Lower lobe of right lung (tissue), 2 donors: ENCODE results near the gene TRMT61A. TPM values are rescaled to one million over a fixed set of nuclear protein-coding genes. Genes with fewer than 3 reads are reported as not detected.

Source experiments
- ATAC-seq, 2 donors: fragments of 200-7000 bp; cut with Tn5 transposase; one replicate each; pipeline ENCODE4 v1.9.1; 2020 to 2022; ENCODE audit warnings: mild to moderate bottlenecking in 2 of 2, moderate library complexity in 2 of 2
- DNase-seq: peaks from one replicate; pipeline ENCODE4 v3.0.0-alpha.2; 2020
- H3K27ac ChIP-seq: fragments of 200-600 bp; one replicate; pipeline ENCODE4 v1.8.0; 2022
- H3K27me3 ChIP-seq: fragments of 200-600 bp; one replicate; pipeline ENCODE4 v1.8.0; 2022; ENCODE audit warnings: low read depth
- H3K36me3 ChIP-seq: fragments of 200-600 bp; one replicate; pipeline ENCODE4 v1.8.0; 2022; ENCODE audit warnings: mild to moderate bottlenecking
- H3K4me1 ChIP-seq: fragments of 200-600 bp; one replicate; pipeline ENCODE4 v1.8.0; 2022
- H3K4me3 ChIP-seq: fragments of 200-600 bp; one replicate; pipeline ENCODE4 v1.8.0; 2022; ENCODE audit warnings: mild to moderate bottlenecking
- H3K9me3 ChIP-seq: fragments of 200-600 bp; one replicate; pipeline ENCODE4 v1.8.0; 2022
- intact Hi-C: fragments of 100-400 bp; cut with DNase I; formaldehyde crosslinking; loops from one replicate; pipeline ENCODE4 v1.11.0; 2022
- total RNA-seq: library from RNA; stranded (reverse); fragmentation: NEBNext Ultra II Directional; extraction: Animal tissue kit (Norgen Biotek cat#: 25700); gene quantifications from one replicate; pipeline ENCODE4 v1.2.1, GENCODE V29; 2021
- TF ChIP-seq, protein P1 (sequence below): fragments of 200-600 bp; IDR thresholded peaks from one replicate; pipeline ENCODE4 v1.8.0; 2022; ENCODE audit warnings: antibody characterized with exemption, mild to moderate bottlenecking
- donor health status: DM: no; HTN: yes; CAD: no; lungs with severe emphysema.

The TRMT61A gene
- total RNA-seq, 1 donor from 2014 or later: 11.0 TPM

DNA sequence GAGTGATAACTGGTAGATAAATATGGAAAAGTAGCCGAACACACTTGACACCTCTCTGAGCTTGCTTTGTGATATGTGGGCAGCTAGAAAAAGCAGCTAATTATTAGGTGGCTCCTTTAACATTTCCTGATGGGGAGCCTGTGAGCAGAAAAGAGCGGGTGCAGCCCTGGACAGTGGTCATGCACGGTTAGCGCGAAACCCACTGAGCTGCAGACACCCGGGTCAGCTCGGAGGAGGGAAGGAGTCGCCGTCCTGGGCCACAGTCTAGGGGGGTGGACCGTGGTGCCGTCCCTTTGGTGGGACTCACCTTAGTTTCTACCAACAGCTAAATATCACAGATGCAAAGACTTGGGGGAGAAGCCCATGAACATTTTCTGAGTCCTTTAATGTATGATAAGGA lies 40.4 kb downstream of the TRMT61A start:
- Histone ChIP-seq H3K4me3 (no peak overlapping the region), H3K27me3 (no peaks in the 10 kb centered on the region), H3K4me1 (peaks cover 48% of the 10 kb centered on the region), H3K27ac (no peak overlapping the region), H3K36me3 (peaks cover 26% of the 10 kb centered on the region), H3K9me3 (no peaks in the 10 kb centered on the region)
- intact Hi-C loops: no loop called here
- no peak for ATAC-seq
- DNase-seq: no peak
- TF ChIP-seq, protein P1, sequence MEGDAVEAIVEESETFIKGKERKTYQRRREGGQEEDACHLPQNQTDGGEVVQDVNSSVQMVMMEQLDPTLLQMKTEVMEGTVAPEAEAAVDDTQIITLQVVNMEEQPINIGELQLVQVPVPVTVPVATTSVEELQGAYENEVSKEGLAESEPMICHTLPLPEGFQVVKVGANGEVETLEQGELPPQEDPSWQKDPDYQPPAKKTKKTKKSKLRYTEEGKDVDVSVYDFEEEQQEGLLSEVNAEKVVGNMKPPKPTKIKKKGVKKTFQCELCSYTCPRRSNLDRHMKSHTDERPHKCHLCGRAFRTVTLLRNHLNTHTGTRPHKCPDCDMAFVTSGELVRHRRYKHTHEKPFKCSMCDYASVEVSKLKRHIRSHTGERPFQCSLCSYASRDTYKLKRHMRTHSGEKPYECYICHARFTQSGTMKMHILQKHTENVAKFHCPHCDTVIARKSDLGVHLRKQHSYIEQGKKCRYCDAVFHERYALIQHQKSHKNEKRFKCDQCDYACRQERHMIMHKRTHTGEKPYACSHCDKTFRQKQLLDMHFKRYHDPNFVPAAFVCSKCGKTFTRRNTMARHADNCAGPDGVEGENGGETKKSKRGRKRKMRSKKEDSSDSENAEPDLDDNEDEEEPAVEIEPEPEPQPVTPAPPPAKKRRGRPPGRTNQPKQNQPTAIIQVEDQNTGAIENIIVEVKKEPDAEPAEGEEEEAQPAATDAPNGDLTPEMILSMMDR: no peak

DNA sequence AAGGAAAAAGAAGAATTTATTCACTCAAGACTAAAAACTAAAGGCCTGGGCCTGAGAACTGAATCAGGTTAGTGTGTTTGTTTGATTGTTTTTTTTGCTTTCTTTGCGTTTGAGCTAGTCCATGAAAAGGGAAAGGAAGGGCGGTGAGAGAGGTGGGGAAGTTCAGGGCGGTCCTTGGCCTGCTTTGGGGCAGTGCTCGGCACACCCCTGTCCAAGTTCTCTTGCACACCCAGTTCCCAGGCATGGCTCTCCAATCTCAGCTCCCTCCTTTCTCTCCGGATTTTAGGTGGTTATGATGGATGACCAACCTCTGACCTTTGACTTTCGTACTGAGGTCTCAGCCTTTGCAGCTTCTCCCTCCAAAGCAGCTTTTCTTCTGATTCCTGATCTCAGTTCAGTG lies 45.1 kb downstream of the TRMT61A start:
- TF ChIP-seq, protein P1: no peak
- DNase-seq (no peak), ATAC-seq (no peak)
- no peaks in the 10 kb centered on the region for H3K27me3 ChIP-seq
- peaks cover 40% of the 10 kb centered on the region for H3K36me3 ChIP-seq
- intact Hi-C loops: no loop called here
- no peaks in the 10 kb centered on the region for H3K9me3 ChIP-seq
- H3K4me1 ChIP-seq: peaks cover 66% of the 10 kb centered on the region
- peak overlapping the region; percentile 7 for H3K27ac ChIP-seq
- no peak overlapping the region for H3K4me3 ChIP-seq

DNA sequence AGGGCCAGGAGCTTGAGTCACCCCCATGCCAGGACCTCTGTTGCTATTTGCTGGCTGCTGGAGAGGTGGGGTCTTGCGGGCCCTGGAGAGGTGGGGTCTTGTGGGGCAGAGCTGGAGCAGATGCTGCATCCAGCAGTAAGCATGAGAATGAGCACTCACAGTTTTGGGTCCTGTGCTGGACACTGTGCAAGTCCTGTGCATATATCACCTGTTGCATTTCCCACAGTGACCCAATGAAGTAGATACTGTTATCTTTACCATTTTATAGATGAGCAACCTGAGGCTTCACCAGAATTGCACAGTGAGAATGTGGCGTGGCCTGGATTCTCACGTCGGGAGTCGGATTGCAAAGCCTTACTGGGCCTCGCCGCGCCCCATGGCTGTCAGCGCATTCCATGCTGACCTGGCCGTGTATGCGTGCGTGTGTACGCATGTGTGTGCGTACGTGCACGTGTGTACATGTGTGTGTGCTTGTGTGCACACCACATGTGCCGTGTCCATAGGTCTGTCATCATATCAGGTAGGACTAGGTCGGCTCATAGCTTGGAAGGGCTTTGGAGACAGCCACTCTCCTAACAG lies 45.8 kb downstream of the TRMT61A start:
- Histone ChIP-seq H3K4me1 (peaks cover 66% of the 10 kb centered on the region), H3K27me3 (no peaks in the 10 kb centered on the region), H3K27ac (no peak overlapping the region), H3K9me3 (no peaks in the 10 kb centered on the region), H3K36me3 (peaks cover 45% of the 10 kb centered on the region), H3K4me3 (no peak overlapping the region)
- intact Hi-C loops: no loop called here
- no peak for DNase-seq
- TF ChIP-seq, protein P1: no peak
- no peak for ATAC-seq

DNA sequence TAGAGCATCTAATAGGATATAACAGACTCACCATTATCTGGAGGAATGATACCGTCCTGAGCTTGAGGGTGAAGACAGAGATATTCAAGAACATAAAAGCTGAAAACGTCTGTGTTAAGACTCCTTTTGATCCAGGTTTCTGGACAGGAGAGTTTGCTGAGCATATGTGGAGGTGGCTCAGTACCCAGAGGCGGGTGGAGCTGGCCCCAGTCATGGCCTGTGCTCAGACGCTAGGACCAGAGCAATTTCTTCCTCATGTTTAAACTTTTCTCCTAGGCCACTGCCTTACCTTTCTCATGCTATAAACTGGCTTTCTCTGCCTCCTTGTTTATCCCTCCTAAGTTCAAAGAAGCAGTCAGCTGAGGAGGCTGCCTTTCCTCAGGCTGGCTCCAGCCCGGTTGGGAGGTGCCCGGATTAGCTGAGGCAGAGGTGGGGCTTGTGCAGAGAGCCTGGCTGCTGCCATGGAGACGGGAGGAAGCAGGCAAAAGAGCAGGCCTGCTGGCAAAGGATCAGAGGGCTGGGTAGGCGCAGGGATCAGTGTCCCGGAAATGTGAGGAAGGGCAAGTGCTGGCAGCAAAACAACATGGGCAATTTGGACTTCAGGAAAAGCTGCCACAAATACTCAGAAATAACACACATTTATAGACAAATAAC lies 47.5 kb downstream of the TRMT61A start:
- ATAC-seq: peak; percentile 96 to 97
- H3K4me3 ChIP-seq: peak overlapping the region; percentile 30
- TF ChIP-seq, protein P1: no peak
- H3K9me3 ChIP-seq: no peaks in the 10 kb centered on the region
- H3K27me3 ChIP-seq: no peaks in the 10 kb centered on the region
- H3K27ac ChIP-seq: peak overlapping the region; percentile 78
- H3K4me1 ChIP-seq: peaks cover 57% of the 10 kb centered on the region
- H3K36me3 ChIP-seq: peaks cover 53% of the 10 kb centered on the region
- intact Hi-C loops: no loop called here
- DNase-seq: peak; percentile 95

DNA sequence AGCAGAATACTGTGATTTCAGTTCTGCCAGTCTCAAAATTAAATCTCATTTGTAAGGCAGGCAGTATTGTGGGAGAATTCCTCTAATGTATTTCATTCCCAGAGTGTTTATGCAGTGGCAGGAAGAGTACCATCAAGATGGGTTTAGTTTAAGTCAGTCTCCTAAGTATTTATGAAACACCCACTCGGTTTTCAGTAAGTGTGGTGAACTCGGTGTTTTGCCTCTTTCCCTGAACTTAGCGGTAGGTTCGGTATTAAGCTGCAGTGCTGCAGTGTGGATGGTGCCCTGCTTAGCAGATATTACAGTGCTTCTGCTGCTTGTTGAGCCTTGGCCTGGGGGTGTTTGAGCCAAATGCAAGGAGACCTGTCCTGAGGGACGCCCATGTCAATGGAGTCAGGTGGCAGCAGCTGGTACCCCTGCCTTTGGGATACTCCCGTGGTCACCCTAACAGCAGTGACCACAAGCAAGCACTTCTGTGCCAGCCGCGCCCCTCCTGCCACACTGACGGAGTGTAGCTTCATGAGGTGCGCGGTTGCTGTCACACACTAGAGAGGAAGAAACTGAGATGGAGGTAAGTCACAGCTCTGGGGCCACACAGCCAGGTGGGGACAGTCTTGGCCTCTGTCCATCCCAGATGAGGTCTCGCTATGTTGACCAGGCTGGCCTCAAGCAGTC lies 49.5 kb downstream of the TRMT61A start:
- Histone ChIP-seq H3K9me3 (no peaks in the 10 kb centered on the region), H3K4me1 (peaks cover 41% of the 10 kb centered on the region), H3K36me3 (peaks cover 50% of the 10 kb centered on the region), H3K27me3 (no peaks in the 10 kb centered on the region), H3K4me3 (no peak overlapping the region), H3K27ac (no peak overlapping the region)
- TF ChIP-seq, protein P1: no peak
- no peak for DNase-seq
- ATAC-seq: no peak
- intact Hi-C loops: no loop called here
